Hematopoietic multipotent progenitor cell (in vitro differentiated cells): ENCODE data around the gene KCNT1. TPM values are rescaled to one million over a fixed set of nuclear protein-coding genes. Genes with fewer than 3 reads are reported as not detected.

Source experiments
- DNase-seq, 3 donors: peaks; one replicate each; pipeline ENCODE4 v3.0.0-alpha.2; 2011 to 2015; ENCODE audit warnings: low read depth in 2 of 3, low spot score in 2 of 3
- total RNA-seq: library from RNA; depleted of rRNA; stranded (reverse); fragments of >200 nt; gene quantifications from one replicate; pipeline ENCODE4 v1.2.3, GENCODE V29; 2012

Gene KCNT1
- total RNA-seq, 1 donor = under 0.01 TPM

DNA sequence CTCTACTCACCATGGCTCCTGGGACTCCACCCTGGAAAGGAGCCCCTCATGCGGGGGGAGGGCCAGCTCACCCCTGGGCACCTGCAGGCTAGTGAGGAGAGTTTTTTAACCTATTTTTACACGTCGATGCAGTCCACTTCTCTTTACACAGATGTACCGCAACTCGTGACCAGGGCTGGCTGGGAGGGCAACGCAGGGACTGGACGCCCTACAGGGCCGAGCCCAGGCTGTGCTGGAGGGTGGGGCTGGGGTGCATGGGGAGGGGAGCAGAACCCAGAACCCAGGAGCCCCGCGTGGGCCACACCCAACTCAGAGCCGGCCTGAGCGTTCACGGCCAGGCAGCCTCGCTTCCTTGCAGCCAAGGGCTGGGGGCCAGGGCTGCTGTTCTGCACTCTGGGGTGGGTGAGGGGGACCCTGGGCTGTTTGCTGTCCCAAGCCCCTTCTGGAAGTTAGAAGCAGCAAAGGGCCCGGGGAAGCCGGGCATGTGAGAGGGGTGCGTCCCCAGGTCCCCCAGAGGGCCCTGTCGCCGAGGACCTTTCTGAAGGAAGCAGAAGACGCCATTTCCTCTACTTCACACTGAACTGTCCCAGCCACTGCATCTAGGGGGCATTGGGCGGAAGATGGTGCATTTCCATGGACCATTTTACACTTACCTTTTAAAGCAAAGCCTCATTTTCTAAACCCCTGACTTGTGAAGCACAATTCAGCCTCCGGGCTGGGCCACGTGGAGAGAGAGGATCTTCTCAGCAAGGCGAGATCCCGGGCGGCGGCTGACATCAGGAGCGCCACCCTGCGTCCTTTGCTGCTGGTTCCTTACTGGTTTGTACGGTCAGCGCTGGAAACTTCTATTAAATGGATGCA lies 90.5 kb downstream of the KCNT1 start:
- no peak for DNase-seq

DNA sequence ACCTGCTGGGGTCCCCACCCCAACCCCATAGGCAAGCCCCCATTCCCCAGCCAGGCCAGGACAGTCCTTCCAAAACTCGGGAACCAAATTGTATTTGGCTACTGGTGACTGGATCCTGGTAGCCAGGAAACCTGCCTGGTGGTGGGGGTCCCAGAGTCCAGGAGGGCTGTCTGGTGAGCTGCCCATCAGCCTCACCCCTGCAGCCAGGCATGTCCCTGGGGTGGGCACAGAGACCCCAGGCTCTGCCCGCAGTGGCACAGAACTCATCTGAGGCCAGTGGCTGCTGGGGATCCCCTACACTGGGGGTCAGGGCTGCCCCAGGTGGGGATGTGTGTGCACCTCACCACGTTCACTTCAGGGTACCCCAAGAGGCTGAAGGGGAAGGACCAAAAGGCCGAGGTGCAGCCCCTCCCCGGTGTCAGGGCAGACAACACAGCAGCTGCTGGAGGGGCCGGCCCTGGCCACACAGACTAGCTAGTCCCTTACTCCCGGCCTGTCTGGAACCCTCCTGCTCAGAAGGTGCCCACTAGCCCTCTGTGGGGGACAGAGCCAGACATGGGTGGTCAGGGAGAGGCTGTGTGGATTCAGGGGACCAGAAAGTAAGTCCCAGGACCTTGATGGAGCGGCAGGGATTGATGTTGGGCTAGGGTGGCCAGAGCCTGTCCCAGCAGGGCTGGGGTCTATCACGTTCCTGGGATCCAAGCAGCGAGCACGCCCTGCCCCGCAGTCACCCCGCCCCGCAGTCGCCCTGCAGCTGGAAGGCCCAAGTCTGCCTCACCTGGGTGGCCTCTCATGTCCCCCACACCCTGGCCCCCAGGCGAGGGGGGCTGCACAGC lies 91.5 kb downstream of the KCNT1 start:
- DNase-seq = no peak

DNA sequence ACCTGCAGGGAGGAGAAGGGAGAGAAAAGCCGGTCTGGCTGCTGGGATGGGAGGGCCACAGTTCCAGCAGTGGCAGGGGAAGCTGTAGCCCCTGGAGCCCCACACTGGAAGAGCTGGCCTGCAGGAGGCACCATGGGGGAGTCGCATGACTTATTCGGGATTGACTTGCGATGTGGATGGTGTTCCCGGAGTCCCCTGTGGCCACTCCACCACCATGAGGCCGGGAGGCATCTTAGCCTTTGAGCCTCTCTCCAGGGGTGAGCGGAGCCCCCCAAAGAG lies 92.0 kb downstream of the KCNT1 start:
- DNase-seq = no peak

DNA sequence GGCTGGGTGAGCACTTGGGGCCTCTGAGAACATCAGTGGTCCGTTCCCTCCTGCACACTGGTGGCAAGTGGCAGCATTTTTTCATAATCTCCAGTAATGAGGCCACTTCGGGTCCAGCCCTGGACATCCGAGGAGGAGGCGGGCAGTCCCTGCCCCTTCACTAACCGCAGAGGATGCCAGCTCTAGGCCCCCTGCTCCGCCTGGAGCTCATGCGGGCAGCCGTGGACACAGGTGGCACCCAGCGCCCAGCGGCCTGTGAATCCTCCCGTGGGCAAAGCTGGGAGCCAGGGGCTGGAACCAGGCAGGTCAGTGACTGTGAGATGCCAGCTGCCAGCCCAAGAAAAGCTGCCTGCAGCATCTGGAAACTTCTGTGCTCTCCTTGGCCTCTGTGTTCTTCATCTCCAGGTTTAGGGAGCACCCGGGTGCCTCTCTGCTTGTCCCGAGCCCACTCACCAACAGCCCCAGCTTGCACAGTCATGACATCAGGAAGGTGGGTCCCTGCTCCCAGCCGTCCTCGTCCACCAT lies 92.4 kb downstream of the KCNT1 start:
- no peak for DNase-seq

DNA sequence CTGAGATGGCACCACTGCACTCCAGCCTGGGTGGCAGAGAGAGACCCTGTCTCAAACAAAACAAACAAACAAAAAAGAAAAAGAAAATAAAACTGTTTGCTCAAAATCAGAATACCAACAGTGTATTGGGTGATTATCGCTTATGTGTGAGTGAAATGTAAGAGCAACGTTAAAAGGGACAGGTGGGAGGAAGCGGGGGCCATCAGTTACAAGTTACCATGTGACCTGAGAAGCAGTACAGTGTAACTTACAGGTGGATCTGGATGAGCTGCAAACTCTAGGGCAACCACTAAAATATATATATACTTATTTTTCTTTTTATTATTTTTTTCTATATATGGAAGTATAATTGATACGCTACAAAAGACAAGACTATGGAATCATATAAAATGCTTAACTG lies 93.4 kb downstream of the KCNT1 start:
- no peak for DNase-seq

DNA sequence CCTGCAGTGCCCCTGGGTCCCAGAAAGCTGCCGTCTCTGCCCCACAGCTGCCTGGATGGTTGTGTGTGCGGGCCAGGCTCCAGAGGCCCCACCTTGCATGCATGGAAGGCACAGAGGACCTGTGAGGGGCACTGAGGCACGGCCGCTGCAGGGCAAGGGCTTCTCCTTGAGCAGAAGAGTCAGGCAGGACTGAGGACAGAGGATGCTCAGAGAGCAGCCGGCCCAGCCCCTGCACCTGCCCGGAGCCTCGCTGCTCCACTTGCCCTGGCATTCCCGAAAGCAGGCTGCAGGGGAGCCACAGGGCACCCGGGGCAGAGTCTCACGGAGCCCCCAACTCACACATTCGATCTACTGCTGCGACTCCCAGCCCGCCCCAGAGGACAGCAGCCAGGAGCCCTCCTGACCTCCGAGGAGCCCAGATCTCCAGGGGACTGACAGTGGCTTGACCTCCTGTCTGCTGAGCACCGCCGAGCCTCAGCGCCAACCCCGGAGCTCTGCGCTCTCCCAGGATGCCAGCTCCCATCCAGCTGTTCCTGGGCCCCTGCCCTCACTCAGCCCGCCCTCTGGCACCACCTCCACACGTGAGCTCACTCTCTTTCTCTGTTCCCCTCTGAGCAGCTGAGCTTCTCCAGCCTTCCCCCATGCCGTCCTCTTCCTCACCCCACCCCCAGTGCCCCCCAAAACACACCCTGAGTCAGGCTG lies 95.0 kb downstream of the KCNT1 start:
- no peak for DNase-seq

DNA sequence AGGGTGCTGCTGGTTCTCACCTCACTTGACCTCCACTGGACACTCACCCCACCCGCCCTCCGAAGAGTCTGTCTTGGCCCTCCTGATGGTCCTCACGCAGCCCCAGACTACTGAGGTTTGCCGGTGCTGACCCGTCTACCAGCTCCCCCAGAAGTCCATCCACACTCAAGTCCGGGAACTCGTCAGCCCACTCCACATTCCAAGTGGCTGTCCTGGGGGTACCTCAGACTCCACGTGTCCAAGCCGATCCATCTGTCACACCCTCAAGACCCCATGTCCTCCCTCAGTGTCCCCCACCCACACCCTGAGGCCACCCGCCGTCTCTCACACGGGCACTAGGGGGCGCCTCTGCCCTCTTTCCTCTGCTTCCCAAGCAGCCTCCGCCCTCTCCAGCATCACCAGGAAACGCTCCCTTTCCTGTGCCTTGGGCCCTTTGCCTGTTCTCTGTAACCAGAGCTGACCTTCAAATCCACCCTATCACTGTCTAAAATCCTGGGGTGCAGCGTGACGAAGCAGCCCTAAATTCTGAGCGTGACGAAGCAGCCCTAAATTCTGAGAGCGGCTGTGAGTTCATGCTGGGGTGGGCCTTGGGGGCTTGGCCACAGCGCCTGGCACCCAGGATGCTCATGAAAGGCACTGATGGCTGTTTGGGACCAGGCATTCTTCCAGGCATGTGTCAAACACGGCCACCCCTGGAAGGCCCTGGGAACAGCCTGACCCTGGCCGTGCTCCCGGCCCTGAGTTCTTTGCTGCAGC lies 95.7 kb downstream of the KCNT1 start:
- peak in 2 of 3 donors; percentile 8 to 19 for DNase-seq

DNA sequence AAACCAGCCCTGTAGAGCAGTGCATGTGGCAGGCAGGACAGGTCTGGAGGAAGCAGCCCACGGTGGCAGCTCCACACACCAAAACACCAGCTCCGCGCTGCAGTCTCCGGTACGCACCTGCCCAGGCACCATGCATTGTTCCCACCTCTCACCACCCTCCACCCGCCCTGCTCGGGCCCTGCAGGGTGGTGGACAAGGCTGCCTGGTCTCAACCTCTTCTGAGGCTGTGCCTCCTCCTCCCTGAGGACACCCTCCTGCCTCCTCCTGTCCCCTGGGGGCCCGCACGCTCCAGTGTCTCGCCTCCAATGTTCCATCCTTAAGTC lies 96.2 kb downstream of the KCNT1 start:
- DNase-seq = no peak

DNA sequence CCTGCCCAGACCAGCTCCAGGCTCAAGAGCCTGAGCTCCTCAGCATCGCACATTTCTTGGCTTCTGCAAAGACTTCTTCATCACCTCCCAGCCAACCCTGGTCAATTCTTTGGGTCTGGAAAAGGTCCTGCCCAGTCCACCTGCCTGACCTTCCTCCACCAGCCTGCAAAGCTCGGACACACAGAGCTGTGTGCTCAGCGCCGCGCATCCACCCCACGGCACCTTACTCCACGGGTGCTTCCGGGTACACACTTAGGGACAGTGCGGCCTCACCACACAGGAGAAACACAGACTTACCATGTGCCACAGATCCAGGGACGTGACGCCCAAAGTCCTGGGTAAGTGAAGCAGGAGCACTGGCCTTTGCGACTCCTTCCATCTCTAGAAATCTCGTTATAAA lies 97.3 kb downstream of the KCNT1 start:
- DNase-seq = no peak

DNA sequence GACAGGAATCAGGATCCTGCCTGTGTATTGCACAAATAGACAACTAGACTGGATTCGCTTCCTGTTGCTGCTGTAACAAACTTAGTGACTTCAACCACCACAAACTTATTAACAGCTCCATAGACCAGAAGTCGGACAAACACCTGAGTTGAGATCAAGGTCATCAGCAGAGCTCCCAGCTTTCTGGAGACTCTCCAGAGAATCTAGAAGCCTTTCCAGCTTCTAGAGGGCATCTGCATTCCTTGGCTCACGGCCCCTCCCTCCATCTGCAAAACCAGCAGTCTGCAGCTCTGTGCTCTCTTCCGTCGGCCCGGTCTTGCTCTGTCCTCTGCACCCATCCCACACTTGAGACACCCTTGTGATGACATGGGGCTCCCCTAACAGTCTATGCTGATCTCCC lies 99.1 kb downstream of the KCNT1 start:
- DNase-seq = no peak

DNA sequence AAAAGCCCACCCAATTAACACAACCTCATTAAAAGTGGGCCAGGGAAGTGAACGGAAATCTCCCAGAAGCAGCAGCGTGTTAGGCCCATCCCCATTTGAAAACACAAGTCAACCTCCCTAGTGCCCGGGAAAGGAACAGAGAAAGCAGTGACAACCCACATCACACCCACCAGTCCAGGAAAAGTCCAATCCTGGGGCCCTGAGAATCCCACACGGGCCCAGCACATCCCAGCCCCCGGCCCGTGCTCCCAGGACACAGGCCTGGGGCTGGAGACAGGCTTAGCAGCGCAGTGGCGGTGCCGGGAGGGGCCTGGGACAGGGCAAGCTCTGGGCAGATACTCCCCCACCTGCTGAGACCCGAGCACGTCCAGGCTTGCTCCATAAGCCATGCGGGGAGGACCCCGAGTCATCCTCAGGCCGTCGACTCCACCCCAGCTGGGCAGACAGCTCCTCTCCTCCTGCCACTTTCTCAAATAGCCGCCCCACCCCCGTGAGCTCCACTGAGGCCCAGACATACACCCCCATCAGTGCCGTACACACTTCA lies 101.0 kb downstream of the KCNT1 start:
- no peak for DNase-seq

DNA sequence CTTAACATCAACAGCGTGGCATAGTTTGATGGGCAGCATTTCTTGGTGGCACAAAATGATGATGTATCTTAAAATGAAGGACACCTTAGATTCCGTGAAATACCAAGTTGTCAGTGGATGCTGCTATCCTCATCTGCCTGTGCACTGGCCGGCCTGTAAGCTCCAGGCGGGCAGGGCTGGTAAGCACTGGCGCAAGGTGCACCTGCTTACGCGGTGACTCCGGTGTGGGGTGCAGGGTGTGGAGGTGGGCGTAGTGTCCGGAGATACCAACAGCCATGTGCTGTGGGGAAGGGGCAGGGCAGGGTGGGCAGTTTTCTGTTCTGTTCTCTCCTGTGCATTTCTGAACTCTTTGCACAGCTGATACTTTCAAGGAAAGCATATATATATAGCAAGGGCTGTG lies 101.5 kb downstream of the KCNT1 start:
- DNase-seq = no peak

DNA sequence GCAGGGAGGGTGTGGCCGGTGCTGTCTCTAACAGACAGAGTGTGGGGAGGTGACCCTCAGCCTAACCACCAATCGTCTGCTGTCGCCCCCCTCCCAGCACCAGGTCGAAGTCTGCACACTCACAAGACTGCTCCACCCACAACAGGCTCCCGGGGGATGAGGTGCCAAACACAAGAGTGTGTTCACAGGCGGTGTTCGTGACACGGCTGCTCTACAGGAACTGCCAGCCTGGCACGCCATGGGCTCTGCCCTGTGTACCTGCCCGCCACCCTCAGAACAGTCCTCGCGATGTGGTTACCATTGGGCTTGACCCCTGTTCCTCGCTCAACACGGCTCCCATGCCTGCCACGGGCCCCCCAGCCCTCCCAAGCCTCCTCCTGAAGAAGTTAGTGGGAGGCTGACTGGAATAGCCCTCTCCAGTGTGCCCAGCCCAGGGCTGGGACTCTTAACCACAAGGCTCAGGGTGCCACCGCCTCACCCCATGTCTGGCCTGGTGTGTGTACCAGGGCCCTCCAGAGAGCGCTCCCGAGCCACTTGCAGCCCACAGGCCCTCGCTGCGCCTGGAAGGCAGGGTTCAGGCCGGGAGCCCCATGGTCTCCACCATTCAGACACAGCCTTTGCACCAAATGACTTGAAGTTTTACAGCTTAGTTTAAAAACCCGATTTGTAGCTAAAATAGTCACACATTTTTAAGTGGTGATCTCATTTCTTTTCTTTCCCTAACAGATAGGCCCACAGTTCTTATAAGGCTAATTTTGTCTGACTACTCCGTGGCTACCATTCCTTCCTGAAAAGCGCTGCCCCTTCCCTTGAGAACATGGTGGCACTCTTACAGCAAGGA lies 102.8 kb downstream of the KCNT1 start:
- no peak for DNase-seq

DNA sequence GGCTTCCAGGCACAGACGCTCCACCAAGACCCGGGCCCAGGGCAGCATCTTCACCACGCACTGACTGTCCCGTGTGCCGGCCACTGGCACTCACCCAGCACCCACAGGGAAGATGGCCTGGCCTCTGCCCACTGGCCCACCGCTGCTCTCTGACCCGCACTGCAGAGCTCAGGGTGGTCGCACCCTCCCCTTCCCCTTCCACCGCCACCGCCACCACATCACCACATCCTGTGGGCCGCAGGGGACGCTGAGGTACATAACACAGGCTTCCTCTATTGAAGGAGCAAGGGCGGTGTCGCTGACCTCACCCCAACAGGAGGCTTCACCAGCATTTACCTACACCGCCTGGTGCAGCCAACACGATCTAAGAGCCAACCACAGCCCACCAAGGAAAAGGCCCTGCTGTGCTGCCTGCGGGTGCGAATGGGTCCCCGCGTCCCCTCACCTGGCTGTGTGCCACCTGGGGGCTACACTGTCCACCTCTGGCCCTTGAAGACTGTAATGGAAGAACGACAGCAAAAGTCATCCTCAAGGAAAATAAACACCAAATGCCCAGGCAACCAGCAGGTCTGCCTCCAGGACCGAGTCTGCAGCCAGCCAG lies 103.5 kb downstream of the KCNT1 start:
- no peak for DNase-seq

DNA sequence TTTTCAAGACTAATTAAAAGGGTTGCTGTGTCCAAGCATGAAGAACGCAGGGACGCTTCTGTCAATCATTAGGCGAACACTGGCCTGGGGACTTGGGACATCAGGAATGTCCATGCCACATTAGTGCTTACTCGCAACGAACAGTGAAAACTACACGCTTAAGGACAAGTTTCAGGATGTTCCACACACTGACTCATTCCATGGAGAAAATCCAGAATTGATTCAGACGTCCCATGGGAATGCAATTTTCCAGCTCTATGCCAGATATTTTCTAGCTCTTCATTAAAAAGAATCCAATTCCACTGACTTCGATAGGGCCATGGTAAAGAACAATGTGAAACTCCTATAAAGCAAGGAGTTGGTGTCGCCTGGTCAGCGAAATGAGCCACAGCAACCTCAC lies 107.2 kb downstream of the KCNT1 start:
- DNase-seq = no peak

DNA sequence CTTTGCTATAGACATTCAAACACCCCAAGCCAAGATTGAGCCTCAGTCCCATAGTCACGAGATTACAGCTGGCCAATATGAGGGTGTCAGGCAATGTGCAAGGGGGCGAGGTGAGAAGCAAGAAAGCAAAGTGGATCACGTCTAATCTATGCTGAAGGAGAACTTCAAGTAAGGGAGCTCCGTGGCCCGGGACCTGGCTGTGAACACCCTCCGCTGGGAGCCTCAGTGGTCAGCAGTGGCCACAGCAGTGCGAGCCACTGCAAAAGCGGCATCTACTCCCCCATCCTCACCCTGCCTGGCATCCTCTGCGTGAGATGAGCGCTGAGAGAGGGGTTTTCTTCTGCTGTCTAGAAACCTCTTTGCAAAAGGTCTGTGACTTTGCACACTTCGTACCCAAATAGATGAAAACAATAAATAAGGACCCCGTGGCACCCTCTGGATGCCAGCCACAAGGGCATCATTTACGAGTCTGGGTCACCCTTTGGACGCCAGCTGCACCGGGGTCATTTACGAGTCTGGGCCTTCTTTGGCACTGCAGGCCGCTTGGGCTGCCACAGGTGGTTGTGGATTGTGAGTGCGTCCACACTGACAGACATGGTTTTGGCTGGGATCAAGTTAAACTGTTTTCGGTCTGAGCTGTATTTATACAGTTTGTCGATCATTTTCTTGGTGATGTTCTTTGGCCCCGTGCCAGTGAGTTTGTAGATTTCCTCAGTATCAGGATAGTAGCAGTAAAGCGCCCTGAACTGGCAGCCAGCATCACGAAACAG lies 109.0 kb downstream of the KCNT1 start:
- DNase-seq = no peak

DNA sequence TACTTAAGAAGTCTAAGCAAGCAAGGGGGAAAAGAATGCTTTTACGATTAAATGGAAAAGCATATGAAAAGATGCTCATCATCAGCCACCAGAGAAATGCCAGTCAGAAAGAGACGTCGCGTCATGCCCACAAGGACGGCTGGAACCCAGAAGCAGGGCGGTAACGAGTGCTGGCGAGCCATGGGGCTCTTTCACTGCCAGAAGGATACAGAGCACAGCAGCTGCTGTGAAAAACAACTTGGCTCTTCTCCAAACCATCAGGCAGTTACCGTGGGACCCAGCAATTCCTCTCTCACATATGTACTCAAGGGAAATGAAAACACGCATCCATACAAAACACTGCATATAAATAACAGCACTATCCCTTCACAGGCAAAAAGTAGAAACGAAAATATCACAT lies 109.8 kb downstream of the KCNT1 start:
- DNase-seq = no peak

DNA sequence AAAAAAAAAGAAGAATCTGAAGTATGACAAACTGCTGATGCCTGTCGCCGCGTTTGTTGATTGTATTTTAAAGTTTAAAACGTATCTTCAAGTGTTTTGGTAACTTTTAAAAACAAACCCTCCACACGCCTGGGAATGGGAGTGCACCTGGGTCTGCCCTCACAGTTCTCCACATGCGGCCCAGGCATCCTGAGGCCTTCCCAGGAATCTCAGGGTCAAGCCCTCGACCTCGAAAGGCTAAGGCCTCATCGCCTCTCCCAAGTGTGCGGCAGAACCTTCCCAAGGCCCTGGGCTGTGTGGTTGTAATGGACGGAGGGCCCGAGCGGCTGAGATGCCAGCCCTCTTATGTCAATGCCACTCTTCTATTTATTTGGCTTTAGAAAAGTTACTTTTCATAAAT lies 111.0 kb downstream of the KCNT1 start:
- DNase-seq = no peak
